Right ventricle myocardium inferior (tissue), 1 donor: ENCODE data around the gene MED25. TPM values are rescaled to one million over a fixed set of nuclear protein-coding genes. Genes with fewer than 3 reads are reported as not detected.

Source experiments
- ATAC-seq: fragments of 200-7000 bp; cut with Tn5 transposase; one replicate; pipeline ENCODE4 v1.9.1; 2020; ENCODE audit warnings: mild to moderate bottlenecking, moderate library complexity
- DNase-seq: peaks from one replicate; pipeline ENCODE4 v3.0.0; 2021; ENCODE audit errors: missing footprints
- intact Hi-C: fragments of 100-400 bp; cut with DNase I; formaldehyde crosslinking; loops from one replicate; pipeline ENCODE4 v1.11.0; 2022
- total RNA-seq: library from RNA; stranded (reverse); fragmentation: NEBNext Ultra II Directional; extraction: Animal tissue kit (Norgen Biotek cat#: 25700); gene quantifications from one replicate; pipeline ENCODE4 v1.2.1, GENCODE V29; 2021
- donor health status: DM: no; HTN: yes; CAD: no; lungs with severe emphysema.

The MED25 gene
- total RNA-seq, 1 donor from 2014 or later, result 70.4 TPM

DNA sequence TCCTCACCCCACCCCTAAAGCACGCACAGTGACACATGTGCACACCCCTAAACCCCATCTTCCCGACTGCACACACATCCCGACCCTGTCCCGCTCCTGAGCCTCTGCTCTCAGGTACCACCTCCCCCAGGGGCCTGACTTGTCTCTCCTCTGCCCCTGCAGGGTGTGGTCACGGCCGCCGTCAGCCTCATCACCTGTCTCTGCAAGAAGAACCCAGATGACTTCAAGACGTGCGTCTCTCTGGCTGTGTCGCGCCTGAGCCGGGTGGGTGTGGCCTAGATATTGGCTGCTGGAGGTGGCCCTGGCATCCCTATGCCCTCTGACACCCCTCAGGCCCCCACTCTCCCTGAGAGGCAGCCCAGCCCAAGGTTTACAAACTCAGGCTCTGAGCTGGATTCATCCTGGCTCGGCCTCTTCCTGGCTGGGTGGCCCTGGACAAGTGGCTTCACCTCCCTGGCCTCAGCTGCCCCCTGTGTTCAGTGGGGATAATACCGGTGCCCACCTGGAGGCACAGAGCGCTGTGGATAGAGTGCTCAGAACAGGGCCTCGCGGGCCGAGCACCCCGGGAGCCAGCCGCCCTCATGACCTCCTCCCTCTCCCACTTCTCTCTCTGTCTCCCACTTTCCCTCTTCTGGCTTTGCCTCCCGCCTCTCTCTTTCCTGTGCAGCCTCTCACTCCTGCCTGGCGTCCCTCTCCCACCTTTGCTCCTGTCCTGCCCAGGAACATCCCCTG lies 25.1 kb upstream of the MED25 start:
- DNase-seq (no peak), ATAC-seq (no peak)
- intact Hi-C loops, result no loop called here

DNA sequence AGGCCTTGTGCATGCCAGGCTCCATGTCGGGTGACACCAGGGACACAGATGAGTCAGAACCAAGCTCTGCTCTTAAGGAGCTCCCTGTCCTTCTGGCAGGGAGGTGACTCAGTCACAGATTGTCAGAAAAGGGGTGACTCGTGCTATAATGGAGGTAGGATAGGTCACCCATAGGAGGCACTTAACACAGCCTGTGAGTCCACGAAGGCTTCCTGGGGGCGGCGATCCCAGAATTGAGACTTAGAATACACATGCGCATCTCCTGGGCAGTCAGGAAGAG lies 24.6 kb upstream of the MED25 start:
- ATAC-seq (no peak), DNase-seq (no peak)
- intact Hi-C loops, result no loop called here

DNA sequence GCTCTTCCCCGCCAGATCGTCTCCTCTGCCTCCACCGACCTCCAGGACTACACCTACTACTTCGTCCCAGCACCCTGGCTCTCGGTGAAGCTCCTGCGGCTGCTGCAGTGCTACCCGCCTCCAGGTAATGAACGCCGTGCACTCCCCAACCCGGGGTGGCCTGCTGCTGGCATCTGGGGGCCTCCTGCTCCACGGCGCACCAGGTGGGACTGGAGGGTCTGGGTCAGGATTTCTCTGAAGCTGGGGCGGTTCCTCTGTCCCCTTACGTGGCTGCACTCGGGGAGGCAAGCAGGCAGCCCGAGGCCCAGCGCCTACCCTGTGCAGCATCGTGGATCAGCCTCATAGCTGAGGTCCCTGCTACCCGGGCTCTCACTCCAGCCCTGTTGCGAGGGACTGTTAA lies 22.5 kb upstream of the MED25 start:
- intact Hi-C loops, result no loop called here
- DNase-seq, result no peak
- ATAC-seq, result no peak

DNA sequence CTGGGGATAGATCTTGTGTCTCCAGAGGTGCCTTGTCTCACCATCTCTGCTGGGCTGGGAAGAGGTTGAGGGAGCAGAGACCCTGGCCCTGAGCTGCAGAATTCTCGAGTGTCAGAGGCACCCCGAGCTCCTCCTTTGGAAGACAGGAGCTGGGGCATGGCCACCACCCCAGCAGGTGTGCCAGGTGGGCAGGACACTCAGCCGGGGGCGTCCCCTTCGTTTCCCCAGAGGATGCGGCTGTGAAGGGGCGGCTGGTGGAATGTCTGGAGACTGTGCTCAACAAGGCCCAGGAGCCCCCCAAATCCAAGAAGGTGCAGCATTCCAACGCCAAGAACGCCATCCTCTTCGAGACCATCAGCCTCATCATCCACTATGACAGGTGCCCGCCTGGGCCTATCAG lies 19.5 kb upstream of the MED25 start:
- ATAC-seq (no peak), DNase-seq (no peak)
- intact Hi-C loops, result no loop called here

DNA sequence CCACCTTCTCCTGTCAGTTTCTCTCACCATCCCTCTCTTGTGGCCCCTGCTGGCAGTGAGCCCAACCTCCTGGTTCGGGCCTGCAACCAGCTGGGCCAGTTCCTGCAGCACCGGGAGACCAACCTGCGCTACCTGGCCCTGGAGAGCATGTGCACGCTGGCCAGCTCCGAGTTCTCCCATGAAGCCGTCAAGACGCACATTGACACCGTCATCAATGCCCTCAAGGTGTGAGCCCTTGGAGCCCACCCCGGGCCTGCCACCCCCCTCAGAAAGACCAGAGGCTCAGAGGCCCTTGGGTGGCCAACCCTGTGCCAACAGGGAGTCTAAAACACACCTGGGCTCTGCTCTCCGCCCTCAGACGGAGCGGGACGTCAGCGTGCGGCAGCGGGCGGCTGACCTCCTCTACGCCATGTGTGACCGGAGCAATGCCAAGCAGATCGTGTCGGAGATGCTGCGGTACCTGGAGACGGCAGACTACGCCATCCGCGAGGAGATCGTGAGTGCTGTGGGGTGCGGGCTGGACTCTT lies 18.8 kb upstream of the MED25 start:
- ATAC-seq, result no peak
- intact Hi-C loops, result no loop called here
- no peak for DNase-seq

DNA sequence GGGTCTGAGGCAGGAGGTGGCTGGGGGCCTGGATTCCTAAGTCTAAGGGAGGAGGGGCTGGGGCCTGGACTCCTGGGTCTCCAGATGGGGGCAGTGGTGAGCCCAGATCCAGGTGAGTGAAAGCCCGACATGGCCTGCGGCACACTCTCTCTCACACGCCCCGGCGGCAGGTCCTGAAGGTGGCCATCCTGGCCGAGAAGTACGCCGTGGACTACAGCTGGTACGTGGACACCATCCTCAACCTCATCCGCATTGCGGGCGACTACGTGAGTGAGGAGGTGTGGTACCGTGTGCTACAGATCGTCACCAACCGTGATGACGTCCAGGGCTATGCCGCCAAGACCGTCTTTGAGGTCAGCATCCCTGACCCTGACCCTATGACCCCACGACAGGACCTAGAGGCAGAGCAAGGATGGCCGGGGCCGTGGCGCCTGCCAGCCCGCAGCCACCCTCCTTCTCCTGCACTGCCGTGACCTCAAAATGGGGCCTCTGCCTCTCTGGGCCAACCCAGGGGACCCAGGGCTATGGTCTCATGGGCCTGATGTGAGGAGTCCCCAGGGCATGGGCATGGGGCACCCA lies 18.2 kb upstream of the MED25 start:
- ATAC-seq (no peak), DNase-seq (no peak)
- intact Hi-C loops, result no loop called here

DNA sequence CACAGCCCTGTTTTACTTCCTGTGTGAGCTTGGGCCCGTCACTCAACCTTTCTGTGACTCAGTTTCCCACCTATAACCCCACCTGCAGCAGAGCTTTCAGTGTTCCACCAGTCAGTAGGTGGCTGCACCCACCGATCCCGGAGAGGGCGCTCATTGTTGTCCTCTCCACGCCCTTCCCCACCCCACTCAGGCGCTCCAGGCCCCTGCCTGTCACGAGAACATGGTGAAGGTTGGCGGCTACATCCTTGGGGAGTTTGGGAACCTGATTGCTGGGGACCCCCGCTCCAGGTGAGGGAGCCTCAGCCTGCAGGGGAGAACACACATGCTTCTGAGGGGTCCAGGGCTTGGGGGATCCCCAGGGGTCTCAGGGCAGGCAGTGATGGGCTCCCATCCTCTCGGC lies 17.3 kb upstream of the MED25 start:
- ATAC-seq (no peak), DNase-seq (no peak)
- intact Hi-C loops, result no loop called here

DNA sequence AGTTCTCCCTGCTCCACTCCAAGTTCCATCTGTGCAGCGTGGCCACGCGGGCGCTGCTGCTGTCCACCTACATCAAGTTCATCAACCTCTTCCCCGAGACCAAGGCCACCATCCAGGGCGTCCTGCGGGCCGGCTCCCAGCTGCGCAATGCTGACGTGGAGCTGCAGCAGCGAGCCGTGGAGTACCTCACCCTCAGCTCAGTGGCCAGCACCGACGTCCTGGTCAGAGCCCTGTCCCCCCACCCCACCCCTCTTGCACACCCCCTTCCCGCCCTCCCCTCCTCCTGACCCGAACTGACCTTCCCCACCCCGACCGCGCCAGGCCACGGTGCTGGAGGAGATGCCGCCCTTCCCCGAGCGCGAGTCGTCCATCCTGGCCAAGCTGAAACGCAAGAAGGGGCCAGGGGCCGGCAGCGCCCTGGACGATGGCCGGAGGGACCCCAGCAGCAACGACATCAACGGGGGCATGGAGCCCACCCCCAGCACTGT lies 16.6 kb upstream of the MED25 start:
- peak; percentile 73 for DNase-seq
- intact Hi-C loops, result no loop called here
- no peak for ATAC-seq

DNA sequence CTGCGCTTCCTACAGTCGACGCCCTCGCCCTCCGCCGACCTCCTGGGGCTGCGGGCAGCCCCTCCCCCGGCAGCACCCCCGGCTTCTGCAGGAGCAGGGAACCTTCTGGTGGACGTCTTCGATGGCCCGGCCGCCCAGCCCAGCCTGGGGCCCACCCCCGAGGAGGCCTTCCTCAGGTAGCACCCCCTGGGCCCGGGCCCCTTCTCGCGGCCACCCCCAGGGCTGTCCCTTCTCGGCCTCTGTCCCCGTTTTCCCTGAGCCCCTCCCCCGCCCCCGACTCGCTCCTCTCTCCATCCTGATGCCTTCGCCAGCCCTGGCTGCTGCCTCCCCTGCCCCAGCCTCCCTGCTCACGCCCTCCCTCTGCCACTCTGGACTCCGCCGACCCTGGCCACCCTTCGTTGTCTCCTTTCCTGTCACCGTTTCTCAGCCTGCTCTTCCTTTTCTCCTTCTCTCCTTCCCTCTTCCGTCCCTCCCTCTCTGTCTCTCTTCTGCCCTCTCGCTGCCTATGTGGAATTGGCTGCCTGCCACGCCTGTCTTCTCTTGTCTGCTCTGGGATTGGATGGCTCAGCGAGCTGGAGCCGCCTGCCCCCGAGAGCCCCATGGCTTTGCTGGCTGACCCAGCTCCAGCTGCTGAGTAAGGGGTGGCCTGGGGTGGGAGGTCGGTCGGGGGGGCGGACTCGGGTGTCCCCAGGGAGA lies 16.0 kb upstream of the MED25 start:
- peak; percentile 94 for DNase-seq
- intact Hi-C loops, result no loop called here
- ATAC-seq, result peak; percentile 89

DNA sequence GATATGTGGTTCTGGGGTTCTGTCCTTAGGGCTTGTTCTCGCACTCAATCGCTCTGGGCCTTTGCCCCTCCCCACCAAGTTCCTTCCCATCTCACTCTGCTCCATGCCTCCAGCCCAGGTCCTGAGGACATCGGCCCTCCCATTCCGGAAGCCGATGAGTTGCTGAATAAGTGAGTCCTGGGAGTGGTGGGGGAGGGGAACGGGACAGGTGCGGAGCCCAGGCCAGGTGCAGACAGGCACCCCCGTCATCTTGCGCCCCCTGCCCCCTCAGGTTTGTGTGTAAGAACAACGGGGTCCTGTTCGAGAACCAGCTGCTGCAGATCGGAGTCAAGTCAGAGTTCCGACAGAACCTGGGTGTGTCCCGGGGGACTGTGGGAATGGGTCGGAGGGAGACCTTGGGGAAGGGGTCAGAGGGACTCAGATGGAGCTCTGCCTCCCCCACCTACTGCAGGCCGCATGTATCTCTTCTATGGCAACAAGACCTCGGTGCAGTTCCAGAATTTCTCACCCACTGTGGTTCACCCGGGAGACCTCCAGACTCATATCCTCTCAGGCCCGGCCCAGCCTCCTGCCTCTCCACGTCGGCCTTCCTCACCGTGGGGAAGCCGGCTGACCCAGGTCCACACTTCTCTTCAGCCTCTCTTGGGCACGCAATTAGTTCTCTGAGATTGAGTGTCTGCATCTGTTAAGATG lies 15.1 kb upstream of the MED25 start:
- DNase-seq, result peak; percentile 56
- ATAC-seq, result no peak
- intact Hi-C loops, result no loop called here

DNA sequence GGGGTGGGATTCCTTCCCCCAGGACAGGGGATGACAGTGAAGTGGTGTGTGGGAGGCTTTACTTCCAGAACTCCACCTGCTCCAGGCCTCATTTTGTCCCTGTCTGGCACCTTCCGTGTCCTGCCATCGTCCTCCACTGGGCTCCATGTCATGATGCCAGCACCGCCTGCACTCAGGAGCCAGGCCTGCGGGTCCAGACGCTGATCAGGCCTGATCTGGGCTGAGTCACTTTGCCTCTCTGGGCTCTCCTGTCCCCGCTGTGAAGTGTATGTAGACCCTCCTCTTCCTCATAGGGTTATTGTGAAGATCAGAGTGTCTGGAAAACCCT lies 14.6 kb upstream of the MED25 start:
- intact Hi-C loops, result no loop called here
- DNase-seq, result peak; percentile 5
- no peak for ATAC-seq

DNA sequence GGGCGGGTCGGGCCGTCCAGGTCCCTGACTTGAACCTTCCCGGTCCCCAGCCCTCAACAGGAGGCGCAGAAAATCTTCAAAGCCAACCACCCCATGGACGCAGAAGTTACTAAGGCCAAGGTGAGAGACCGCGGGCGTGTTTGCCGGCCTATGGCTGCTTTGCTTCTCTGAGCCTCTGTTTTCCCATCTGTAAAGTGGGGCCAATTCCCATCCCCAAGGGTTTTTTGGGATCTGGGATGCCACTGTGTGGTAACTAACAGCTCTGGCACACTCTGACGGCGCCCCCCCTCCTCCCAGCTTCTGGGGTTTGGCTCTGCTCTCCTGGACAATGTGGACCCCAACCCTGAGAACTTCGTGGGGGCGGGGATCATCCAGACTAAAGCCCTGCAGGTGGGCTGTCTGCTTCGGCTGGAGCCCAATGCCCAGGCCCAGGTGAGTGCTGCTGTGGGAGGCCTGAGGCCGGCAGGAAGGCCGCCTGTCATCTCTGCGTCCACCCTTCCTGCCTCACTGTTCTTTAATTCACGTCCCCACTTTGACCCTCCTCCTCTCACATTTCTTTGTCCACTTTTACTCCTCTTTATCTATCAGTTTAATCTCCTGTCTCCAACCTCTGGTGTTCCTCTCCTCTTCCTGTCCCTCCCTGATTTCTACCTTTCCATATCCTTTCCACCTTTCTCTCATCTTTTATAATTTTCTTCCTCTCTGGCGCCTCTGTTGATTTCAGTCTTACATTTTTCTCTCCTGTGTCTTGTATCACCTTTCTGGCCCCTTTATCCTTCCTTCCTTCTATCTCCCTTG lies 12.1 kb upstream of the MED25 start:
- ATAC-seq (no peak), DNase-seq (peak; percentile 14)
- intact Hi-C loops, result no loop called here

DNA sequence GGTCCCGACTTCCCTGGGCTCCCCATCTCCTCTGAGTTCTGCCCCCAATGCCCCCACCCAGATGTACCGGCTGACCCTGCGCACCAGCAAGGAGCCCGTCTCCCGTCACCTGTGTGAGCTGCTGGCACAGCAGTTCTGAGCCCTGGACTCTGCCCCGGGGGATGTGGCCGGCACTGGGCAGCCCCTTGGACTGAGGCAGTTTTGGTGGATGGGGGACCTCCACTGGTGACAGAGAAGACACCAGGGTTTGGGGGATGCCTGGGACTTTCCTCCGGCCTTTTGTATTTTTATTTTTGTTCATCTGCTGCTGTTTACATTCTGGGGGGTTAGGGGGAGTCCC lies 11.5 kb upstream of the MED25 start:
- intact Hi-C loops, result no loop called here
- ATAC-seq (no peak), DNase-seq (peak; percentile 43)

DNA sequence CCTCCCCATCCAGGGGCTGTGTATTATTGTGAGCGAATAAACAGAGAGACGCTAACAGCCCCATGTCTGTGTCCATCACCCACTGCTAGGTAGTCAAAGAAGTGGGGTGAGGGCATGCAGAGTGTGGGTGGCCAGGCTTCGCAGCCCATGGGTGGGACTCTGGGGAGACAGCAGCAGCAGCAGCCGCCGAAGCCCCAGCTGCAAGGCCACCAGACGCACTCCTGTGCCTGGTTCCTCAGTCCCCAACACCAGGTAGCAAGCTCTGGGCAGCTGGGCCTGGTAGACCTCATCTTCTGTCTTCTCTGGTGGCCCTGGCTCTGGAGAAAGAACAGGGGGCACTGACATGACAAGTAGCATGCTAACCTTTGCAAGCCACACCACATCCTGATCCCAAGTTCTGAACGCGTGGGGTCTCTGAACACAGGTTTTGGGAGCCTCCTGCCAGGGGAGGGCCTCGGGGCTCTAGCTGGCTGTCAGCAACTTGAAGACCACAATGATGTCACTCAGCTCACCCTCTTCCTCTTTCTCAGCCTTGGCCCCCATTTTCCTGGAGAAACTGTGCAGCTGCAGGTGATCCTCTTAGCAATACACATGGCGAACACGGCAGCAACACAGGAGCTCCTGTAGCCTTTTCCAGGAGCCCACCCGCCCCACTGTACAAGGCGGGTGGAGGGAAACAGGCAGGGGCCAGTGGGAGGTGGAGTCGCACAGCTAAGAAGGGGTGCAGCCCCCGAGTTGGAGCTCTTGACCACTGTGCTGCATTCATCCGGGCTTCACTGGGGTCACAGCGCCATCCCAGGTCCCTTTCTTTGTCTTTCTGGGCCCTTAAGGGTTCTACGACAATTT lies 10.8 kb upstream of the MED25 start:
- peak; percentile 41 for DNase-seq
- ATAC-seq, result no peak
- intact Hi-C loops, result no loop called here

DNA sequence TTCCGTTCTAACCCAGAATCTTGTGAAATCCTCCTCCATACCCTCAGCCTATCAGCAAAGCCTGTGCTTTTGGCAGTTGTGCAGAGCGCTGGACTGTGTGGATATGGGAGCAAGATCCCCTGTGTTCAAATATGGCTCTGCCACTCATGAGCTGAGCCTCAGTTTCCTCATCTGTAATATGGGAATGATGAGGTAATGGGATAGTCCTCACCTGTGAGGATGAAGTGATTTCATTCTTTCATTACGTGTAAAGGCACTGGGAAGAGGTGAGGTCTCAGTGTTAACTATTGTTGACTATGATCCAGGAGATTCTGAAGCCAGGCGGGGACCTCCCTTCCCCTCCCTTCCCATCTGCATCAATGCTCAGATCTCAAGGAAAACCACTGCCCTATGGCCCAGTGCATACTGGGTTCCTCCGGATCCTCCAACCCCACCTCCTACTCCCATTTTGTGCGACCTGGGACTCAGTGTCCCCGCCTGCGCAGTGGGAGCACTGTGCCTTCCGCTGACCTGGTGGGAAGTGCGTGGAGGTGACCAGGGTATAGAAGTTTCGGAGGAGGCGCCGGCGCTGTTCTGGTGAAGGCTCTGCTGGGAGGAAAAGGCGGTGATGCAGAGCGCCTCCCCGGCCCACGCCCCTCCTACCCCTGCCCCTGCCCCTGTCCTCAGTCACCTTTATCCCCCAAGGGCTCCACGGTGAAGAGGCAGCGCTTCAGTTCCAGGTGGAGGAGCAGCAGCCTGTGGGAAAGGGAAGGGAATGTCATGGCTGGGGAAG lies 10.0 kb upstream of the MED25 start:
- intact Hi-C loops, result no loop called here
- DNase-seq (peak; percentile 65), ATAC-seq (no peak)

DNA sequence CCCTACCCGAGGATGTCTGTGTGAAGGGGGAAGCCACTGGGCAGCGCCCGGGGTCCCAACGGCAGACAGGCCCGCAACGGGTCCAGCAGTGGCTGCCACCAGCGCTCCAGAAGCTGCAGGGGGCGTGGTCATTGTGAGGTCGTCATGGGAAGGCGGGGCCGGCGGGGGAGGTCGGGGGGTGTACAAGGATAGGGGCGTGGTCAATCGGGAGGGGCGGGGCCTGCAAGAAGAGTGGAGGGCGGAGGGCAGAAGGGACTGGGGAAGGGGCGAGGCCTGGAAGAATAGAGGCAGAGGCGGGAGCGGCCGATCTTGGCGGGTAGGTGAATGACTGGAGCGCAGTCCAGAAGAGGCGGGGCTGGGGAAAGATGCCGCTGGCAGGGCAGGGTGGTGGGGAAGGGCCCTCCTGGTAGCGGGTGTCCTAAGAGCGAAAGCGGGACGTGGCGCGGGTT lies 9.4 kb upstream of the MED25 start:
- DNase-seq (peak; percentile 97), ATAC-seq (peak; percentile 78)
- intact Hi-C loops, result no loop called here

DNA sequence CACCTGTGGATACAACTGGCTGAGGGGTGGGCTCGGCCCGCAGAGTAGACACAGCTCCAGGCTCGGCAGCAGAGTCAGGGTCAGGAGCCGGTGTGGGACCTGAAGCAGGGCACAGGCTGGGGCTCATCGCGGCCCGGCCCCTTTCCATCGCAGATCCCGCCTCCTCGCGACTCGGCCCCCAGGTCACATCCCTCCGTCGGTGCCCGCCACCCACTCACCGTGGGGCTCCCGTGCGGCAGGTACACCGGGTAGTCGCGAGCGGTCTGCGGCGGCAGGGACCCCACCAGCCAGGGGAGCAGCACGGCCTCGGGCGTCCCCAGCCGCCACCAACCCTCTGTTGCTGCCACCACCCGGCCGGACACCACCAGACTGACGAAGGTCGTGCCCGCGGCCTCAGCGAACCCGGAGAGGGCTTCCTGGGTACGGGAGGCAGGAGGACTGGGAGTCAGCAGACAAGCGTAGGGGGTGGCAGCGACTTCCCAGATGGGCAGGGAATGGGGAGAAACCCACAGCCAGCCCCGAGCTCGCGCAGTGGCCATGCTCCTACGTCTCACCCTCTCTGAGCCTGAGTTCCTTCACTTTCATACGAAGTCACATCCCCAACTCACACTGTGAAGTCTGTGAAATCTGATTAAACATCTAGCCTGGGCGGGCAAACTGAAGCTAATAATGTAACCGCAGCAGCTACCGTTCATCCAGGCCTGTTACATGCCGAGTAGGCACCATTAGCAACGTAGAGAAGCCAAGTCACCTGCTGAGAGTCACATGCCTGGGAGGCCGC lies 8.7 kb upstream of the MED25 start:
- intact Hi-C loops, result no loop called here
- ATAC-seq (peak; percentile 43), DNase-seq (peak; percentile 56)
